Mucosa of rectum (tissue), 2 donors: ENCODE data around the gene CAMK2B.

Experiments used
- H3K27ac ChIP-seq, 2 donors: one replicate each; pipeline ENCODE4 v1.7.0; 2013; ENCODE audit warnings: inconsistent platforms in 2 of 2, low read depth in 2 of 2, low read length in 2 of 2
- H3K27me3 ChIP-seq, 2 donors: one replicate each; pipeline ENCODE4 v1.7.0; 2013; ENCODE audit warnings: low read length in 2 of 2; ENCODE audit not compliant: control insufficient read depth in 2 of 2, insufficient read depth in 2 of 2
- H3K36me3 ChIP-seq, 2 donors: one replicate each; pipeline ENCODE4 v1.7.0; 2013; ENCODE audit warnings: low read length in 2 of 2; ENCODE audit not compliant: control insufficient read depth in 2 of 2, insufficient read depth in 2 of 2
- H3K4me1 ChIP-seq, 2 donors: one replicate each; pipeline ENCODE4 v1.7.0; 2013; ENCODE audit warnings: low read length in 2 of 2, mild to moderate bottlenecking in 1 of 2; ENCODE audit not compliant: control insufficient read depth in 2 of 2, insufficient read depth in 2 of 2
- H3K4me3 ChIP-seq, 2 donors: one replicate each; pipeline ENCODE4 v1.7.0; 2013; ENCODE audit warnings: low read length in 2 of 2
- H3K9ac ChIP-seq, 2 donors: one replicate each; pipeline ENCODE4 v1.7.0; 2013; ENCODE audit warnings: low read length in 2 of 2, low read depth in 1 of 2, mild to moderate bottlenecking in 1 of 2
- H3K9me3 ChIP-seq, 2 donors: one replicate each; pipeline ENCODE4 v1.7.0; 2013; ENCODE audit warnings: low read length in 2 of 2; ENCODE audit not compliant: control insufficient read depth in 2 of 2
- donor health status: healthy.
- donor health status: Normal muscosa, but diverticular disease.

CAMK2B gene

DNA sequence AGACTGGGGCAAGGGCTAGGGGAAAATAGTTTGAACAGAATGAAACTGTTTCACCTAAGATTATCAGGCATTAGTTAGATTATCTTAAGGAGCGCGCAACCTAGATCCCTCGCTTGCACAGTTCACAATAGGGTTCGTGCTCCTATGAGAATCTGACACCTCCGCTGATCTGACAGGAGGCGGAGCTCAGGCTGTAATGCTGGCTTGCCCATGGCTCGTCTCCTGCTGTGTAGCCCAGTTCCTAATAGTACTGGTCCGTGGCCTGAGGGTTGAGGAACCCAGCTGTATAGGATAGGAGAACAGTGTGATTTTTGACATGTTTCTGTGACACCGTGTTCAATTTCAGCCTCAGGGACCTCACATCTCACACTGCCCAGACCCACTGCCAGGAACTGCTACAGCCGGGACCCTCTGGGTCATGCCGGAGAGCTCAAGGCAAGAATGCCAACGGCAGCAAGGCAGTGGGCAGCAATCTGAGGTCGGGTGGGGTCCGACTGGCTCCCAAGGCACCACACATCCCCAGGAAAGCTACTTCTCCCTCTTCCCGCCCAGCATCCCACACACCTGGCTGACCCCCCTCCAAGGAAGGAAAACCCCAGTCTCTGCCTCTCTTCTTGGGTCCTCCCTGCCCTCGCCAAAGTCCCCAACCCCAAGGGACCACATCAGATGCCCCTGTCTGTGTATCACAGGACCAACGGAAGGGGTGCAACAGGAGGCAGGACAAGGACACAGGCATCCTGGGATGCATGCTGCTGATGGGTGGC, 31.7 kb downstream of the CAMK2B start:
- Histone ChIP-seq H3K36me3 (no peaks in the 10 kb centered on the region), H3K27ac (no peak overlapping the region), H3K4me1 (no peaks in the 10 kb centered on the region), H3K9me3 (no peaks in the 10 kb centered on the region), H3K4me3 (no peak overlapping the region), H3K27me3 (peaks cover 8 to 11% of the 10 kb centered on the region in 2 donors), H3K9ac (no peak overlapping the region)

DNA sequence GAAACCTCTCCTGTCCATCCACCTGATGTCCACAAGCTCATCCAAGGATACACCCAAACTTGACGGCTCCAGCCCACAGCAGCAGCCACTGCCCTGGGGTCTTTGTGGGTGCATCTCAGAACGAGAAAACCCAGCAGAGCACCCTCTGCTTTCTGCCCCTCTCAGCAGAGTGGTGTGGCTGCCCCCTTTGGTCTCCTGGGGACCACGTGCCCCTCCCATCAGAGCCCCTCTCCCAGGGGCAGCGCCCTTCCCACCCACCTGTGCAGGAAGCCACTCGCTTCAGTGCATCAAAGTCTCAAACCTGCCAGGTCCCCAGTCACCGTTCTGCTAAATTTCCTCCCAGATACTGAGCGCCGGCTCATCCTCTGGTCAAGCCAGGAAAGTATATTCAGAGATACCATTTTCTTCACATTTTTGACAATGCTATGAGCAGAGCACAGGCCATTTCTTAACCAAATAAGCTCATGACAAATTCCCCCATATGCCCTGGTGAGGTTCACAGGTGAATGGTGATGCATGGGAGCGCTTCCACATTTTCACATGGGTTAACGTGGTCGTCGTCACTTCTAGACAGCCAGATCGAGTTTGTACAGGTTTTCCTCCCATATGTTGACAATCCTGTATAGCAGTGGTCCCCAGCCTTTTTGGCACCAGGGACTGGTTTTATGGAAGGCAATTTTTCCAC, 32.4 kb downstream of the CAMK2B start:
- no peak overlapping the region for H3K9ac ChIP-seq
- no peak overlapping the region for H3K27ac ChIP-seq
- no peaks in the 10 kb centered on the region for H3K4me1 ChIP-seq
- no peaks in the 10 kb centered on the region for H3K9me3 ChIP-seq
- peaks cover 8 to 11% of the 10 kb centered on the region in 2 donors for H3K27me3 ChIP-seq
- no peaks in the 10 kb centered on the region for H3K36me3 ChIP-seq
- no peak overlapping the region for H3K4me3 ChIP-seq

DNA sequence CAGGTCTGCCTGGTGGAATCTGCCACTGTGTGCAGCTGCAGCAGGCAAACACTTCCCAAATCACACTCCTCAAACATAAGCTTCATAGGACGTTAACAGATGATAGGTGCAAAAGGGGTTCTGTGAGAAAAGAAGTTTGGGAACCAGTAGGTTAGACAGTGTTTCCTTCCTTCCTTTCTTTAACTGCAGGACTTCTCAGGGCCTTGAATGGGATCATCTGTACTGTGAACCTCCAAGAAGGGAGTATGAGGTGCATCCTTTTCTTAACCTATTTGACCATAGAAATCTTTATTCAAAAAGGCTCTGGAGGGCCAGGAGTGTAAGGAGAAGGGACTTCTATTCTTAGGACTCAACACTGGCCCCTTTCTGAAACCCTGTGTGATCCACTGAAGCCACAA, 33.0 kb downstream of the CAMK2B start:
- peaks cover 8 to 11% of the 10 kb centered on the region in 2 donors for H3K27me3 ChIP-seq
- no peak overlapping the region for H3K27ac ChIP-seq

DNA sequence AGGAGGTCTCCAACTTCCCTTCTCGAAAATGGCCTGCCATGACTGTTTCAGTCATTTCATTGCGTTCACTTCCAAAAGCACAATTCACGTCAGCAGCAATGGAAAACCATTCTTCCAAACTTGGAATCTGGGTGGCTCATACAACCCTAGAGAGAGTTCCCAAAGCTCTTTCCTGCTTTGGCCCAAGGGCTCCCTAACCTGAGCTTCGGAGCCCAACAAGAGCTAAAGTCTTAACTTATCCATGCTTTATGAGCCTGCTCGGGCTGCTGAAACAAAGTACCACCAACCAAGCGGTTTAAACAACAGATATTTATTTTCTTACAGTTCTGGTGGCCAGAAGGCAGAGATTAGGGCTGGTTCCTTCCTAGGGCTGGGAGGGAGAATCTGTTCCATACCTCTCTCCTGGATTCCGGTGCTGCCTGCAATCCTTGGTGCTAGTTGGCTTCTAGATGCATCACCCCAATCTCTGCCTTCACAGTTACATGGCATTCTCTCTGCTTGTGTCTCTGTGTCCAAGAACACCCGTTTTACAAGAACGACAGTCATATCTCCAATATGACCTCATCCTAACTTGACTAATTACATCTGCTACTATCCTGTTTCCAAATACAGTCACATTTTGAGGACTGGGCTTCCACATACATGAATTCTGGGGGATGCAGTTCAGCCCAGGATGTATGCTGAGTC, 33.5 kb downstream of the CAMK2B start:
- H3K4me1 ChIP-seq, result no peaks in the 10 kb centered on the region
- peaks cover 8 to 11% of the 10 kb centered on the region in 2 donors for H3K27me3 ChIP-seq
- no peaks in the 10 kb centered on the region for H3K9me3 ChIP-seq
- H3K9ac ChIP-seq, result no peak overlapping the region
- no peak overlapping the region for H3K27ac ChIP-seq
- H3K36me3 ChIP-seq, result no peaks in the 10 kb centered on the region
- no peak overlapping the region for H3K4me3 ChIP-seq

More for the DNA sequence above, 33.0 kb downstream of the CAMK2B start:
- H3K9ac ChIP-seq, result no peak overlapping the region
- no peaks in the 10 kb centered on the region for H3K36me3 ChIP-seq
- H3K9me3 ChIP-seq, result no peaks in the 10 kb centered on the region
- no peaks in the 10 kb centered on the region for H3K4me1 ChIP-seq
- no peak overlapping the region for H3K4me3 ChIP-seq

DNA sequence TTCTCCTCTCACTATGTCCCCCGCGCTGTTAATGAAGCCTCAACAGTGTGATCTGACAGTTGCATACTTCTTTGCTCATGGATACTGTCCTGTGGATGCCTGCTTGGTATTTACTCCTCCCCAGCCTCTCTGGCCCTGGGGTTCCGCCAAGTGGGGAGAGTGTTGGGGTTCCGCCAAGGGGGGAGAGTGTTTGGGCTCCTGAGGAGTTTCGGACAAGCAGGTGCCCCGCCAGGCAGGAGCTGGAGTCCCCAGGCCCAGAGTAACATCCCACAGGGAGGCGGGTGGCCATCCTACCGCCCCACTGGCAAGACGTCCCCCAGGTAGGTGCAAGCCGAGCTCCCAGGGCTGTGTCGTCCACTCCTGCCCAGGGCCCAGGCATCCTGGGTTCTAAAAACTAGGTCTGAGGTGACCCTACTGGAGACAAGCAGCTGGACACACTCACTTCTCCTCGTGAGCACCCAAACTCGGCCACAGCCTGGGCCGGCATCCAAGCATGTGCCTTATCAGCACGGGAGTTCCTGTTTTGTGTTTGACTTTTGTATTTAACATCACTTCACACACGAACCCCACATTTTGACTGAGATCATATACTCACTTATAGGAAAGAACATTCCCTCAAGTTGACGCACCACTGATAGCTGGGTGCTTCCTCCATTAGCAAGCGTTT, 34.2 kb downstream of the CAMK2B start:
- peaks cover 8 to 11% of the 10 kb centered on the region in 2 donors for H3K27me3 ChIP-seq

DNA sequence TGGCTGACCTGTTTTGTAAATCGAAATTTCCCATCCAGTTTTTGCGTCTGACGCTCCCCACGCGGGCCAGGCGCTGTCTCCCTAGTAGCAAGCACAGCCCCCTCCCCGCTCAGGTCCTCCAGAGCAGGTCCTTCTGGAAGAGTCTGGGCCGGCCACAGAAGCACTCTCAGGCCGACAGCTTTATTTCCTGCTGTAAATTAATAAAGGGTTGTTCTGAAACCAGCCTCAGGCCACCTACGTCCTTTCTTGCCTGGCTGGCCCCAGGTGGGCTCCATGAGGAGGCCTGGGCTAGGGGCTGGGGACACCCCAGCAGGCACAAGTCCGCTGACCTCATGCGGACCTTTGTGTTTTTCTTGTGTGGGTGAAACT, 35.2 kb downstream of the CAMK2B start:
- H3K27me3 ChIP-seq, result peaks cover 8 to 11% of the 10 kb centered on the region in 2 donors
- H3K4me3 ChIP-seq, result no peak overlapping the region
- no peak overlapping the region for H3K9ac ChIP-seq
- no peaks in the 10 kb centered on the region for H3K4me1 ChIP-seq
- H3K27ac ChIP-seq, result no peak overlapping the region
- H3K9me3 ChIP-seq, result no peaks in the 10 kb centered on the region
- no peaks in the 10 kb centered on the region for H3K36me3 ChIP-seq

More for the DNA sequence above, 34.2 kb downstream of the CAMK2B start:
- H3K4me3 ChIP-seq, result no peak overlapping the region
- H3K9me3 ChIP-seq, result no peaks in the 10 kb centered on the region
- no peak overlapping the region for H3K27ac ChIP-seq
- H3K36me3 ChIP-seq, result no peaks in the 10 kb centered on the region
- H3K9ac ChIP-seq, result no peak overlapping the region
- H3K4me1 ChIP-seq, result no peaks in the 10 kb centered on the region

DNA sequence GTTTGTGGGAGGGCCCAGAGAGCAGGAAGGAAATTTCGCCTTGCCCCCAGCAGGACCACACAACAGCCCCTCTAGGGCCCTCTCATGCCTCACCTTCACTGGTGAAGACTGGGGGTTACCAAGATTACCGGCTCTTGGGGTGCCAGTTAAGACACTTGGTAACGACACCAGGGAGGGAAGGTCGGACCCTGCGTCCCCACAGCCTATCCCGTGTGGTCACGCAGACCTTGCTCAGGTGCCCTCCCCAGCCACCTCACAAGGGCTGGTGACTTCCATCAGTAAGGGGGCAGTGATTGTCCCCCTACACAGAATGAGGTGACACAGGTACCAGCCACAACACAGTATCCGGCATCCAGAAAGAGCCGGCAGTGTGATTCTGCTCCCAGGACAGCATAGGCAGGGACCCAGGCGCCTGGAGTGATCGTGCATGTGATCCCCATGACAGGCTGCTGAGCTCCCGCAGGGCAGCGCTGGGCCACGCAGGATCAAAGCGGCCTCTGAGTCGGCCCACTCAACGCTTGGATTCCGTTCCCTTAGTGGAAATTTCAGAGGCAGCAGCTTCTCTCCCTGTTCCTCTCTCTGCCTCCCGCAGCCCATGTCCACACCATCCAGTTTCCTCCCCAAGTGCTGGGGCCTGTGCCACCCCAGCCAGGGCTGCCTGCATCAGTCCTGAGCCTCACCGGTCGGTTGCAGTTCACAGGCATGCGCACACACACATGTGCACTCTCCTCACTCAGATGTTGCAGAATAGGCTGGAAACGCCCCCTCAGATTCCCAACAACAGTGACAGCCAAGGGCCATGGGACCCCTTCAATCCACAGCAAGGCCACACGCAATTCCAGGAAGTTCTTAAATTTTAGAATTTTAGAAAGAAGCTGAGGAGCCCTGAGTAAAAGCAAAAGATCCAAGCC, 35.8 kb downstream of the CAMK2B start:
- Histone ChIP-seq H3K27ac (no peak overlapping the region), H3K36me3 (no peaks in the 10 kb centered on the region), H3K9me3 (no peaks in the 10 kb centered on the region), H3K9ac (no peak overlapping the region), H3K4me3 (no peak overlapping the region), H3K4me1 (no peaks in the 10 kb centered on the region), H3K27me3 (peaks cover 8 to 11% of the 10 kb centered on the region in 2 donors)

DNA sequence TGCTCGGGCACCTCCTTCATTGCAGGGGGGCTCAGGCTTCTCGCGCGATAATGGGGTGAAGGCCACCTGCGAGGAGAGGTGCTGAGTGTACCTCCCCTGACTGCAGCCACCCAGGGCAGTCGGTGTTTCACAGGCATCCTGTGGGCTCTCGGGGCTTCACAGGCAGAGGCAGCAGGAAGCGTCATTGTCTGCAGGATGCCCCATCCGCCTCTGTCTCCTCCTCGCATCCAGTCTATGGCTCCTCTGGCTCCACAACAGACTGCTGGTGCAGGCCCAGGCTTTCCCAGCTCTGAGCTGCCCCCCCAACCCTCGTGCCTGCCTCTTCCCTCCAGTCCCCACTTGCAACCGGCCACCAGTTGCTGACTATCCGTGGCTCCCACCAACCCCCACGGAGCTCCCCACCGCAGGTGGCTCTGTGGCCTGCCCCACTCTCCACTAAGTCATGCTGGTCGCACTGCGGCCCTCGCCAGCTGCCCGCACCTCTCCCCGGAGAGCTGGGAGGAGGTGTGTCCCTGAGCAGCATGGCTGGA, 36.5 kb downstream of the CAMK2B start:
- H3K27me3 ChIP-seq, result peaks cover 6 to 7% of the 10 kb centered on the region in 2 donors
- H3K9me3 ChIP-seq, result no peaks in the 10 kb centered on the region
- H3K36me3 ChIP-seq, result no peaks in the 10 kb centered on the region
- H3K4me3 ChIP-seq, result no peak overlapping the region
- H3K4me1 ChIP-seq, result no peaks in the 10 kb centered on the region
- no peak overlapping the region for H3K9ac ChIP-seq
- no peak overlapping the region for H3K27ac ChIP-seq

DNA sequence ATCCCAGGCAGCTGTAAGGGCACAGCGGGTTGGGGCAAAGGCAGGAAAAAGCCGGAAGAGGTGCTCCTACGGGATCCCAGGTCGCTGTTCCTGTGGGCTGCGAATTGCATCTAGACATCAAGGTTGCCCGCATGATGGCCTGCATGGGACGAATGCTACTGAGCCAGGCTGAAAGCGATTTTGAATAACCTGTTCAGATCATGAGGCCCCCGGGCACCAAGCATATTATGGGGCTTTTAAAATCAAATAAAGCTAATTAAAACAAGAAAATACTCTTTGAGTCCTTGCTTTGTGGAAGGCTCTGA, 37.1 kb downstream of the CAMK2B start:
- Histone ChIP-seq H3K9ac (no peak overlapping the region), H3K4me1 (no peaks in the 10 kb centered on the region), H3K27ac (no peak overlapping the region), H3K9me3 (no peaks in the 10 kb centered on the region), H3K27me3 (peaks cover 3 to 5% of the 10 kb centered on the region in 2 donors), H3K4me3 (no peak overlapping the region), H3K36me3 (no peaks in the 10 kb centered on the region)
